ENCODE measurements around the gene RALGPS1.

Gene RALGPS1

DNA sequence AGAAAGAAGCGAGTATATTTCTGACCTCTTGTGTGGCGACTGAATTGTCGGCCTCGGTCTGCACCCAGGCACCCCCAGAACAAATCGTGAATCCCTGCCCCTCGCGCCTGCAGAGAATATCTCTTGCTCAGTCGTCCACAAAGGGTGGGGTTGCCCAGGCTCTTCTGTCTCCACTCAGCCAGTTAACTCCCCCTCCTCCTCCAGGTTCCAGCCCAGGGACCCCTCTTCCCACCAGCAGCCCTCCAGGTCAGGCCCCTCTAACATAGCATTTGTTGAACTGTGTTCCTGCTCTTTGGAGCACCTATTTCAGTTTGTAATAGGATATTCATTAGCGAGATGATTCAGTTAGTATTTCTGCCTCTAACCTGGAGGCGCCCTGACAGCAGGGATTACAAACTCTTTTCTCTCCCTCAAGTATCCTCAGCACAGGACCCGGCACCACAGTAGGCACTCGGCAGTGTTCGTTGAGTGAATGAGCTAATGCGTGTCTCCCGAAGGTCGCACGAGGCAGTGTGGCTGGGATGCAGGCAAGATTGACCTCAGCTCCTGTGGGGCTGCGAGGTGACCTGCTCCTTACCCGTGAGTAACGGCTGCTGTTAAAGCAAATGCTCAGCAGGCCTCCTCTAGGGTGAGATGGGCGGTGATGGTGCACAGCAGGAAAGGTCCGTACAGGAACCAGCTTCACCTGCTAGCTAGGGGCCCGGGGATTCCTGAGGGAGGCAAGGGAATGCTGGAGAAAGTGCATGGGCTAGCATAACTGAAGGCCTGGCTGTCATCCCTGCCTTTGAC lies 28.4 kb upstream of the RALGPS1 start:
- Histone ChIP-seq H3K27me3 (ENCODE audit: insufficient read depth, poor library complexity, severe bottlenecking) (no peaks in the 10 kb centered on the region), H3K4me3 (ENCODE audit: severe bottlenecking) (no peak overlapping the region), H3K27ac (ENCODE audit: poor library complexity, severe bottlenecking) (no peak overlapping the region), H3K36me3 (ENCODE audit: low read depth) (peaks cover 9% of the 10 kb centered on the region), H3K4me1 (ENCODE audit: insufficient read depth, poor library complexity, severe bottlenecking) (no peaks in the 10 kb centered on the region), H3K9me3 (ENCODE audit: severe bottlenecking) (no peaks in the 10 kb centered on the region)
- no peak for ATAC-seq (ENCODE audit: low read depth)
- no peak for DNase-seq (ENCODE audit: low spot score)
- TF ChIP-seq CTCF (IDR thresholded peaks at IDR 0.05; ENCODE audit: poor library complexity, severe bottlenecking) = no peak

DNA sequence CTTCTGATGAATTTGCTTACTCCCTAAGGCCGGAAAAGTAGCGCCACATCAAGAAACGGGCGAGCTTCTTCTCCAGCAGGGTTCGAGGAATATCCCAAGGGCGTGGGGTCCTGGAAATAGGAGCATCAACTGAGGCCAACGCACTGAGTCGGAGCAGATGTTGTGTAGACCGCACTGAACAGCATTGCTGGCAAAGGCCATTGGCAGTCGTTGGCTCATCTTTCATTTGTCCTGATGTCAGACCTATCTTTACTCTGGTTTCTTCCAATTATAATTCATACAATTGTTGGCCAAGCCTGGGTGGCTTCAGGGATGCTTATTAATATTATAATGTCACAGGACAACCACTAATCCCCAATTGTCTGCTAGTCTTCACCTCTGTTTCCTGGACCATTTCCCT lies 27.7 kb upstream of the RALGPS1 start:
- no peaks in the 10 kb centered on the region for H3K27me3 ChIP-seq (ENCODE audit: insufficient read depth, poor library complexity, severe bottlenecking)
- no peak overlapping the region for H3K4me3 ChIP-seq (ENCODE audit: severe bottlenecking)
- H3K36me3 ChIP-seq (ENCODE audit: low read depth) = peaks cover 2% of the 10 kb centered on the region
- no peaks in the 10 kb centered on the region for H3K9me3 ChIP-seq (ENCODE audit: severe bottlenecking)
- ATAC-seq (ENCODE audit: low read depth) (no peak), DNase-seq (ENCODE audit: low spot score) (no peak)
- no peaks in the 10 kb centered on the region for H3K4me1 ChIP-seq (ENCODE audit: insufficient read depth, poor library complexity, severe bottlenecking)
- no peak overlapping the region for H3K27ac ChIP-seq (ENCODE audit: poor library complexity, severe bottlenecking)
- TF ChIP-seq CTCF (IDR thresholded peaks at IDR 0.05; ENCODE audit: poor library complexity, severe bottlenecking) = no peak

DNA sequence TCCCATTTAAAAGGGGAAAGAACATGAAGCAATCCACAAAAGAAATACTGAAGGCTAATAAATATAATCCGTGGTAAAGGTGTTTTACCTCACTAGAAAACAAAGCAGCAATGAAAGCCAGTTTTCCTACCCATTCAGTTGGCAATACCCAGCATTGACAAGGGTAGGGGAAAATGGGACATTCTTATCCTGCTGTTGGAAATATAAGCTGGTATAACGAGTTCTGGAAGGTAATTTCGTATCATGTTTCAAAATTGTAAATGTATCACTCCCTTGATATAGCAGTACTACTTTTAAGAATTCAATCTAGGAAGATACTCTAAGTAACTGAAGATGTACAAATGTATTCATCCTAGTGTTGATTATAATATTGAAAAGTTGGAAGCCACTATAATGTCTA lies 22.9 kb upstream of the RALGPS1 start:
- DNase-seq (ENCODE audit: low spot score) (no peak), ATAC-seq (ENCODE audit: low read depth) (no peak)
- H3K27ac ChIP-seq (ENCODE audit: poor library complexity, severe bottlenecking) = no peak overlapping the region
- no peaks in the 10 kb centered on the region for H3K4me1 ChIP-seq (ENCODE audit: insufficient read depth, poor library complexity, severe bottlenecking)
- no peak for TF ChIP-seq CTCF (IDR thresholded peaks at IDR 0.05; ENCODE audit: poor library complexity, severe bottlenecking)
- no peaks in the 10 kb centered on the region for H3K9me3 ChIP-seq (ENCODE audit: severe bottlenecking)
- no peaks in the 10 kb centered on the region for H3K36me3 ChIP-seq (ENCODE audit: low read depth)
- H3K27me3 ChIP-seq (ENCODE audit: insufficient read depth, poor library complexity, severe bottlenecking) = no peaks in the 10 kb centered on the region
- no peak overlapping the region for H3K4me3 ChIP-seq (ENCODE audit: severe bottlenecking)

DNA sequence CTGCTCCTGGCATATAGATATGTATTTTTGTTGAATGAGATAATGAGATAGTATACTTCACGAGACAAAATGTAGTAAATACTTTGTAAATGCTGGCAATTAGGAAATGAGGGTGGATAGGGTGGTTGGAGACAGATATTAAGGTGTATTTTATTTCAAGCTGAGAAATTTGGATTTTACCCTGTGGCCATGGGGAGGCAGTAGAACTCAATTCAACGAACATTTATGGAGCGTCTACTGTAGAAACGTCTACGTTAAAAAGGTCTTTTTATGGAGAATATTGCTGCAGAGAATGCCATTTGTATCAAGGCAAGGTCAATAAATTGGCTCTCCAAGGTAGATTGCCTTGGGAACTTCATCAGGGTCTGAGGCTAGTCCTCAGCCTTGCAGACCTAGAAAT lies 21.5 kb upstream of the RALGPS1 start:
- TF ChIP-seq CTCF (IDR thresholded peaks at IDR 0.05; ENCODE audit: poor library complexity, severe bottlenecking) = no peak
- Histone ChIP-seq H3K27me3 (ENCODE audit: insufficient read depth, poor library complexity, severe bottlenecking) (no peaks in the 10 kb centered on the region), H3K9me3 (ENCODE audit: severe bottlenecking) (no peaks in the 10 kb centered on the region), H3K27ac (ENCODE audit: poor library complexity, severe bottlenecking) (no peak overlapping the region), H3K4me1 (ENCODE audit: insufficient read depth, poor library complexity, severe bottlenecking) (no peaks in the 10 kb centered on the region), H3K4me3 (ENCODE audit: severe bottlenecking) (no peak overlapping the region), H3K36me3 (ENCODE audit: low read depth) (no peaks in the 10 kb centered on the region)
- DNase-seq (ENCODE audit: low spot score) (no peak), ATAC-seq (ENCODE audit: low read depth) (no peak)

GRCh38 chr9:126894052-126894603 lies 20.5 kb upstream of the RALGPS1 start:
- no peak overlapping the region for H3K4me3 ChIP-seq (ENCODE audit: severe bottlenecking)
- no peak for TF ChIP-seq CTCF (IDR thresholded peaks at IDR 0.05; ENCODE audit: poor library complexity, severe bottlenecking)
- ATAC-seq (ENCODE audit: low read depth) (no peak), DNase-seq (ENCODE audit: low spot score) (no peak)
- H3K4me1 ChIP-seq (ENCODE audit: insufficient read depth, poor library complexity, severe bottlenecking) = no peaks in the 10 kb centered on the region
- H3K36me3 ChIP-seq (ENCODE audit: low read depth) = no peaks in the 10 kb centered on the region
- H3K27me3 ChIP-seq (ENCODE audit: insufficient read depth, poor library complexity, severe bottlenecking) = no peaks in the 10 kb centered on the region
- no peaks in the 10 kb centered on the region for H3K9me3 ChIP-seq (ENCODE audit: severe bottlenecking)
- no peak overlapping the region for H3K27ac ChIP-seq (ENCODE audit: poor library complexity, severe bottlenecking)
